ENCODE results near the gene HECTD4.
"Not testable (repeated sequence)": the region's sequence is repeated elsewhere in the genome, so short reads cannot be mapped to it uniquely, and the experiment has no call there.

Gene HECTD4

DNA sequence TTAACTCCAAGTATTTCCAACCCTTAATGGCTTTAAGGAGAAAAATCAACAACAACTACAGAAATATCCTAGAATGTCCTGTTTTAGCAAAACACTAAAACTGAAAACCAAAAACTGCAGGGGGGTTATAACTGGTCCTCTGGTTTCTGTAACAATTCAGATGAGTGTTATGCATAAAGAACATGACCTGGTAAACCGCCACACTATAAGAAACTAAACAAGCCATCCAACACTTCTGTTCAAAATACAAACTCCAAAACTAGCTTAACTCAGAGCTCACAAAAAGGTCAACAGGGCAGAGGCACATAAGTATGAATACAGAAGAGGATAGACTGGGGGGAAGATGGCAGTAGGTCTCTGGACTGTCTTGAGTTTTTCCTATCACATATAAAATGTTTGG lies 38.0 kb downstream of the HECTD4 start:
- DNase-seq (ENCODE audit: low read depth), result peak; percentile 59
- H3K4me3 ChIP-seq (ENCODE audit: low read depth, low read length), result no peak overlapping the region

DNA sequence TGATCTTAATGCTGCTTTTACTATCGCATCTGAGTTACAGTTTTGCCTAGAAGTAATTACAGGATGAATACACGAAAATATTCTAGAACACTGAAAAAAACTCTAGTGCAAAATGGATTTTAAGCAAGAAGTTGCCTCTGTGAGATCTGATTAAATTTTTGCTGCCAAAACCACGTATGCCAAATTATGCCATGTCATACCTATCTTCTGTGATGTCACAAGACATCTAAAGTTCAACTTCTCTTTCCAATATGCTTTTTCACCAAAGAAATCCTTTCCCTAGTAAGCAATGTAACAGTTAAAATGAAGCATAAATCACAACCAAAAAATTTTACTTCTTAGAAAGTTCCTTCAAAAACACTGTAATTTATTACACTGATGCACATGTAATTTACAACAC lies 39.6 kb downstream of the HECTD4 start:
- TF ChIP-seq, protein P1, sequence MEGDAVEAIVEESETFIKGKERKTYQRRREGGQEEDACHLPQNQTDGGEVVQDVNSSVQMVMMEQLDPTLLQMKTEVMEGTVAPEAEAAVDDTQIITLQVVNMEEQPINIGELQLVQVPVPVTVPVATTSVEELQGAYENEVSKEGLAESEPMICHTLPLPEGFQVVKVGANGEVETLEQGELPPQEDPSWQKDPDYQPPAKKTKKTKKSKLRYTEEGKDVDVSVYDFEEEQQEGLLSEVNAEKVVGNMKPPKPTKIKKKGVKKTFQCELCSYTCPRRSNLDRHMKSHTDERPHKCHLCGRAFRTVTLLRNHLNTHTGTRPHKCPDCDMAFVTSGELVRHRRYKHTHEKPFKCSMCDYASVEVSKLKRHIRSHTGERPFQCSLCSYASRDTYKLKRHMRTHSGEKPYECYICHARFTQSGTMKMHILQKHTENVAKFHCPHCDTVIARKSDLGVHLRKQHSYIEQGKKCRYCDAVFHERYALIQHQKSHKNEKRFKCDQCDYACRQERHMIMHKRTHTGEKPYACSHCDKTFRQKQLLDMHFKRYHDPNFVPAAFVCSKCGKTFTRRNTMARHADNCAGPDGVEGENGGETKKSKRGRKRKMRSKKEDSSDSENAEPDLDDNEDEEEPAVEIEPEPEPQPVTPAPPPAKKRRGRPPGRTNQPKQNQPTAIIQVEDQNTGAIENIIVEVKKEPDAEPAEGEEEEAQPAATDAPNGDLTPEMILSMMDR (IDR thresholded peaks at IDR 0.05; ENCODE audit: insufficient read depth, low read depth, low read length, missing control alignments), result no peak
- no peak for DNase-seq (ENCODE audit: low read depth)
- no peak overlapping the region for H3K4me3 ChIP-seq (ENCODE audit: low read depth, low read length)

More for the DNA sequence above, 38.0 kb downstream of the HECTD4 start:
- TF ChIP-seq, protein P1 (IDR thresholded peaks at IDR 0.05; ENCODE audit: insufficient read depth, low read depth, low read length, missing control alignments), result no peak

GRCh38 chr12:112341046-112341825 lies 41.0 kb downstream of the HECTD4 start:
- no peak for DNase-seq (ENCODE audit: low read depth)
- H3K4me3 ChIP-seq (ENCODE audit: low read depth, low read length), result no peak overlapping the region
- TF ChIP-seq, protein P1 (IDR thresholded peaks at IDR 0.05; ENCODE audit: insufficient read depth, low read depth, low read length, missing control alignments), result no peak

DNA sequence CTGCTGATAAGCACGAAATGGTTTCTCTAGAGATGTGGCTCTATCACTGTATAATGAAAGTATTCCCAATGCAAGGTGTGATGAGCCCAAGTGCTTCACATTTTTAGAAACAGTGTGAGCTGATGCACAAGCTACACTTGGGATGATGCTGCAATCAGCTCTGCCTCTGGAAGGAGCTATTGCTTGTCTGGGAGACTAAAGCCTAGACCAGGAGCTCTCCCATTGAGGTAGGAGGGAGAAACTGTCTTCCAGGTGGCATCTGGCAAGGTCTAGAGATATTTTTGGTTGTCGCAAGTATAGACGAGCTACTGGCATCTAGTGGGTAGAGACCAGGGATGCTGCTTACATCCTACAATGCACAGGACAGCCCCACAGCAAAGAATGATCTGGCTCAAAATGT lies 42.0 kb downstream of the HECTD4 start:
- H3K4me3 ChIP-seq (ENCODE audit: low read depth, low read length), result no peak overlapping the region
- TF ChIP-seq, protein P1 (IDR thresholded peaks at IDR 0.05; ENCODE audit: insufficient read depth, low read depth, low read length, missing control alignments), result no peak
- no peak for DNase-seq (ENCODE audit: low read depth)

DNA sequence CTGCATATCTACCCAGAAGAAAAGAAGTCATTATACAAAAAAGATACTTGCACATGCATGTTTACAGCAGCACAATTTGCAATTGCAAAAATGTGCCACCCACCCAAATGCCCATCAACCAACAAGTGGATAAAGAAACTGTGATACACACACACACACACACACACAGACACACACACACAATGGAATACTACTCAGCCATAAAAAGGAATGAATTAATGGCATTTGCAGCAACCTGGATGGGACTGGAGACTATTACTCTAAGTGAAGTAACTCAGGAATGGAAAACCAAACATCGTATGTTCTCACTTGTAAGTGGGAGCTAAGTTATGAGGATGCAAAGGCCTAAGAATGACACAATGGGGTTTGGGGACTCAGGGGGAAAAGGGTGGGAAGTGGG lies 47.2 kb downstream of the HECTD4 start:
- not testable (repeated sequence) for DNase-seq (ENCODE audit: low read depth); H3K4me3 ChIP-seq (ENCODE audit: low read depth, low read length)

DNA sequence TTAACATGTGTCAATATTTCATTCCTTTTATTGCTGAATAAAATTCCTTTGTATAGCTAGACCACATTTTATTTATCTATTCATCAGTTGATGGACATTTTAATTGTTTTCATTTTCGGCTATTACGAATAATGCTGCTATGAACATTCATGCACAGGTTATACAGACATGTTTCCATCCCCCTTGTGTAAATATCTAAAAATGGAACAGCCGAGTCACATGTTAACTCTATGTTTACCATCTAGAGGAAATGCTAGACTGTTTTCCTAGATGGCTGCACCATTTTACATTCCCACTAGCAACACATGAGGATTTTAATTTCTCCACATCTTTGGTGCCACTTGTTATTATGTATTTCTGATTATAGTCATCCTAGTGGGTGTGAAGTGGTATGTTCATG lies 49.2 kb downstream of the HECTD4 start:
- H3K4me3 ChIP-seq (ENCODE audit: low read depth, low read length), result no peak overlapping the region
- TF ChIP-seq, protein P1 (IDR thresholded peaks at IDR 0.05; ENCODE audit: insufficient read depth, low read depth, low read length, missing control alignments), result no peak
- no peak for DNase-seq (ENCODE audit: low read depth)

- TF ChIP-seq, protein P1 (IDR thresholded peaks at IDR 0.05; ENCODE audit: insufficient read depth, low read depth, low read length, missing control alignments), result no peak
- no peak for DNase-seq (ENCODE audit: low read depth)
Measured at GRCh38 chr12:112331886-112332285, 50.3 kb downstream of the HECTD4 start.

More at GRCh38 chr12:112331886-112332285, 50.3 kb downstream of the HECTD4 start:
- H3K4me3 ChIP-seq (ENCODE audit: low read depth, low read length), result no peak overlapping the region
